NOMO-1 treated with dmso at 0.1 percent for 144 hours (cell line): ENCODE results near the gene GARNL3.

Experiments
- DNase-seq: peaks from one replicate; lab custom pipeline; 2025; ENCODE audit not compliant: unreplicated experiment; lab: John Stamatoyannopoulos, UW

Gene GARNL3

GRCh38 chr9:127426756-127427155, 162.2 kb downstream of the GARNL3 start:
- no peak for DNase-seq

- no peak for DNase-seq
Observed at GRCh38 chr9:127428348-127428747, 163.8 kb downstream of the GARNL3 start.

GRCh38 chr9:127430415-127430814, 165.8 kb downstream of the GARNL3 start:
- DNase-seq, result no peak

- no peak for DNase-seq
Observed at GRCh38 chr9:127437497-127438264, 173.1 kb downstream of the GARNL3 start.

- DNase-seq, result no peak
Observed at GRCh38 chr9:127438394-127438793, 173.8 kb downstream of the GARNL3 start.
